ENCODE measurements around the gene GLI3.

GLI3 gene

GRCh38 chr7:42137431-42137830 is 99.6 kb downstream of the GLI3 start:
- DNase-seq, result no peak

- no peak for DNase-seq
Measured at GRCh38 chr7:42135728-42136127, 101.3 kb downstream of the GLI3 start.

GRCh38 chr7:42134276-42134876 is 102.6 kb downstream of the GLI3 start:
- DNase-seq, result no peak

- no peak for DNase-seq
Measured at GRCh38 chr7:42133321-42133720, 103.7 kb downstream of the GLI3 start.

- DNase-seq, result peak; percentile 13
Measured at GRCh38 chr7:42128703-42129102, 108.3 kb downstream of the GLI3 start.

- DNase-seq, result no peak
Measured at GRCh38 chr7:42127232-42127622, 109.8 kb downstream of the GLI3 start.

GRCh38 chr7:42126475-42127231 is 110.4 kb downstream of the GLI3 start:
- no peak for DNase-seq

GRCh38 chr7:42125321-42125720 is 111.7 kb downstream of the GLI3 start:
- DNase-seq, result peak; percentile 6

GRCh38 chr7:42123716-42124115 is 113.3 kb downstream of the GLI3 start:
- no peak for DNase-seq

GRCh38 chr7:42120191-42120590 is 116.8 kb downstream of the GLI3 start:
- DNase-seq, result no peak

- no peak for DNase-seq
Measured at GRCh38 chr7:42117201-42117600, 119.8 kb downstream of the GLI3 start.

GRCh38 chr7:42115795-42116194 is 121.2 kb downstream of the GLI3 start:
- DNase-seq, result no peak

- no peak for DNase-seq
Measured at GRCh38 chr7:42110333-42110732, 126.7 kb downstream of the GLI3 start.

- DNase-seq, result no peak
Measured at GRCh38 chr7:42108803-42109528, 128.0 kb downstream of the GLI3 start.

GRCh38 chr7:42107484-42108240 is 129.3 kb downstream of the GLI3 start:
- DNase-seq, result peak; percentile 16

GRCh38 chr7:42106562-42106961 is 130.4 kb downstream of the GLI3 start:
- no peak for DNase-seq

GRCh38 chr7:42105554-42106358 is 131.3 kb downstream of the GLI3 start:
- DNase-seq, result no peak

- DNase-seq, result no peak
Measured at GRCh38 chr7:42104694-42105093, 132.3 kb downstream of the GLI3 start.

GRCh38 chr7:42104231-42104630 is 132.8 kb downstream of the GLI3 start:
- DNase-seq, result no peak

- DNase-seq, result no peak
Measured at GRCh38 chr7:42103456-42103855, 133.6 kb downstream of the GLI3 start.

GRCh38 chr7:42103020-42103419 is 134.0 kb downstream of the GLI3 start:
- no peak for DNase-seq

GRCh38 chr7:42102301-42102700 is 134.7 kb downstream of the GLI3 start:
- no peak for DNase-seq

GRCh38 chr7:42100156-42100508 is 136.9 kb downstream of the GLI3 start:
- no peak for DNase-seq

Measured in NCI-H82 (cell line).